ENCODE results near the gene TTLL11.

Gene TTLL11

GRCh38 chr9:121926351-121926801, 166.7 kb downstream of the TTLL11 start:
- DNase-seq = no peak

- DNase-seq = no peak
Observed at GRCh38 chr9:121925935-121926334, 167.2 kb downstream of the TTLL11 start.

GRCh38 chr9:121924700-121925099, 168.4 kb downstream of the TTLL11 start:
- DNase-seq = no peak

- no peak for DNase-seq
Observed at GRCh38 chr9:121921444-121921843, 171.7 kb downstream of the TTLL11 start.

- DNase-seq = no peak
Observed at GRCh38 chr9:121917375-121918335, 175.5 kb downstream of the TTLL11 start.

- DNase-seq = no peak
Observed at GRCh38 chr9:121915304-121915625, 177.8 kb downstream of the TTLL11 start.

- no peak for DNase-seq
Observed at GRCh38 chr9:121914604-121915303, 178.4 kb downstream of the TTLL11 start.

- no peak for DNase-seq
Observed at GRCh38 chr9:121914017-121914595, 179.0 kb downstream of the TTLL11 start.

GRCh38 chr9:121912812-121913627, 180.1 kb downstream of the TTLL11 start:
- no peak for DNase-seq

GRCh38 chr9:121910491-121911040, 182.5 kb downstream of the TTLL11 start:
- no peak for DNase-seq

GRCh38 chr9:121909111-121909510, 184.0 kb downstream of the TTLL11 start:
- DNase-seq = no peak

- no peak for DNase-seq
Observed at GRCh38 chr9:121906074-121906870, 186.8 kb downstream of the TTLL11 start.

- DNase-seq = no peak
Observed at GRCh38 chr9:121902461-121903135, 190.5 kb downstream of the TTLL11 start.

GRCh38 chr9:121901616-121902015, 191.5 kb downstream of the TTLL11 start:
- no peak for DNase-seq

GRCh38 chr9:121900163-121900562, 192.9 kb downstream of the TTLL11 start:
- no peak for DNase-seq

- no peak for DNase-seq
Observed at GRCh38 chr9:121898856-121899255, 194.3 kb downstream of the TTLL11 start.

- no peak for DNase-seq
Observed at GRCh38 chr9:121897140-121897539, 196.0 kb downstream of the TTLL11 start.

- no peak for DNase-seq
Observed at GRCh38 chr9:121896545-121896943, 196.6 kb downstream of the TTLL11 start.

- no peak for DNase-seq
Observed at GRCh38 chr9:121895818-121896544, 197.1 kb downstream of the TTLL11 start.

GRCh38 chr9:121895358-121895757, 197.8 kb downstream of the TTLL11 start:
- DNase-seq = no peak
